GM18526 (cell line): ENCODE measurements around the gene TMEM143.

Experiments used
- POLR2A ChIP-seq: IDR thresholded peaks from 3 replicates; pipeline ENCODE4 v1.6.1; 2011; ENCODE audit not compliant: insufficient read length; ENCODE audit errors: extremely low read depth

TMEM143 gene

GRCh38 chr19:48348737-48349136, 15.0 kb downstream of the TMEM143 start:
- TF ChIP-seq POLR2A, result no peak

- TF ChIP-seq POLR2A, result no peak
Measured at GRCh38 chr19:48348045-48348444, 15.7 kb downstream of the TMEM143 start.

- TF ChIP-seq POLR2A, result no peak
Measured at GRCh38 chr19:48346191-48346590, 17.5 kb downstream of the TMEM143 start.

- no peak for TF ChIP-seq POLR2A
Measured at GRCh38 chr19:48344892-48345291, 18.8 kb downstream of the TMEM143 start.

GRCh38 chr19:48342841-48343540, 20.7 kb downstream of the TMEM143 start:
- no peak for TF ChIP-seq POLR2A

GRCh38 chr19:48342414-48342738, 21.4 kb downstream of the TMEM143 start:
- TF ChIP-seq POLR2A, result no peak

- TF ChIP-seq POLR2A, result no peak
Measured at GRCh38 chr19:48341515-48342413, 22.0 kb downstream of the TMEM143 start.

GRCh38 chr19:48340995-48341394, 22.7 kb downstream of the TMEM143 start:
- no peak for TF ChIP-seq POLR2A

GRCh38 chr19:48338802-48339503, 24.8 kb downstream of the TMEM143 start:
- TF ChIP-seq POLR2A, result no peak

GRCh38 chr19:48338253-48338755, 25.4 kb downstream of the TMEM143 start:
- TF ChIP-seq POLR2A, result no peak

GRCh38 chr19:48333467-48334384, 30.0 kb downstream of the TMEM143 start:
- TF ChIP-seq POLR2A, result peak; percentile 47

GRCh38 chr19:48332662-48333466, 30.9 kb downstream of the TMEM143 start:
- peak; percentile 70 for TF ChIP-seq POLR2A

GRCh38 chr19:48332351-48332661, 31.4 kb downstream of the TMEM143 start:
- no peak for TF ChIP-seq POLR2A
